Ovary (tissue), 3 donors: Measurements from ENCODE around the gene STAT6.

Source experiments
- CTCF ChIP-seq, 3 donors: fragments of 450-650 bp in 2 of 3; fragments of 200-600 bp in 1 of 3; IDR thresholded peaks; one replicate each; pipeline versions ENCODE4 v1.5.1 to v1.8.0; 2016 to 2022; ENCODE audit warnings: antibody characterized with exemption in 3 of 3, mild to moderate bottlenecking in 1 of 3
- EP300 ChIP-seq: sonication (generic); formaldehyde crosslinking; IDR thresholded peaks from one replicate; pipeline ENCODE4 v1.6.1; 2017; ENCODE audit warnings: antibody characterized with exemption
- donor health status: DM: no; HTN: no; CAD: no.

GRCh38 chr12:57097554-57097835, 13.7 kb downstream of the STAT6 start:
- no peak for TF ChIP-seq CTCF (IDR thresholded peaks at IDR 0.05)
- no peak for TF ChIP-seq EP300
